Pulmonary artery endothelial cell (primary cell): ENCODE results near the gene ADAMTSL3. TPM values are rescaled to one million over a fixed set of nuclear protein-coding genes. Genes with fewer than 3 reads are reported as not detected.

ENCODE experiments used
- DNase-seq: peaks from one replicate; pipeline ENCODE4 v3.0.0-alpha.2; 2011; ENCODE audit warnings: low read depth, low spot score
- total RNA-seq: library from RNA; depleted of rRNA; stranded (reverse); fragments of >200 nt; gene quantifications from 2 replicates; pipeline ENCODE4 v1.2.3, GENCODE V29; 2014

Gene ADAMTSL3
- total RNA-seq, 1 donor from 2014 or later = not detected

- no peak for DNase-seq
Measured at GRCh38 chr15:83871808-83872559, 218.1 kb downstream of the ADAMTSL3 start.

- DNase-seq = no peak
Measured at GRCh38 chr15:83873966-83874365, 220.0 kb downstream of the ADAMTSL3 start.

GRCh38 chr15:83880529-83880928 is 226.6 kb downstream of the ADAMTSL3 start:
- no peak for DNase-seq

GRCh38 chr15:83881156-83881555 is 227.2 kb downstream of the ADAMTSL3 start:
- DNase-seq = no peak

DNA sequence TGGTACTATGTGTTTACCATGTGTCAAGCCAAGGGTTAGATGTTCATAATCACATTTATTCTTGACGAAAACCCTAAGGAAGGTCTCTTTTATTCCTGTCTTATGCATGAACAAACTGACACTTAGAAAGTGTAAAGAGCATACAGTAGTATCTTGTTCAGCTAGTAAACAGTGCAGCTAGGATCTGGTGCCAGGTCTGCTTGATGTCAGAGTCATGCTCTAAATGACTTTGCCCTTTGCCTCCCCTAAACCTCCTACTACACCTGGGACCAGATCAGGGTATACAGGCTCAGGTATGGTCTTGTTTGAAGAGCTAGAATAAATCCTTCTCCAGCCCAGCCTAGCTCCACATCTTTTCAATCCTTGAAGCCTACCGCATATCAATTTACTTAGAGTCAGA is 232.4 kb downstream of the ADAMTSL3 start:
- no peak for DNase-seq

GRCh38 chr15:83887404-83887803 is 233.5 kb downstream of the ADAMTSL3 start:
- no peak for DNase-seq

DNA sequence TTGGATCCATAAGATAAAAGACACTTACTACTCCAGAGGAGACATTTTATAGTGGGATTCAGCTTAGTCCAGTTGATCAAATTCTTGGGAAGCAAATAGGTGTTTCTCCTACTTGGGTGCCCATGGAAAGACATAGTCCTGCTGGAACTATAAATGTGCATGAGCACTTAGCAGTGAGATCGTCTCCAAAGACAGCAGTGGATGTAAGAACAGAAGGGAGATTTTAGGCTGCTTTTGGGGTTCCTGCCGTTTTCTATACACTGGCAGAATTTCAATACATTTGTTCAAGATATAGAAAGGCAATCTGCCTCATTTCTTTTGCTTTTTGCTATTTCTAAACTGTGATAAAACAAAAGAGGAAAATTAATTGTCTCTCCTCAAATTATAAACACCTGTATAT is 234.0 kb downstream of the ADAMTSL3 start:
- DNase-seq = no peak

GRCh38 chr15:83889995-83890394 is 236.1 kb downstream of the ADAMTSL3 start:
- DNase-seq = no peak

- peak; percentile 24 for DNase-seq
Measured at GRCh38 chr15:83890587-83890986, 236.7 kb downstream of the ADAMTSL3 start.

GRCh38 chr15:83892498-83892897 is 238.6 kb downstream of the ADAMTSL3 start:
- DNase-seq = no peak

DNA sequence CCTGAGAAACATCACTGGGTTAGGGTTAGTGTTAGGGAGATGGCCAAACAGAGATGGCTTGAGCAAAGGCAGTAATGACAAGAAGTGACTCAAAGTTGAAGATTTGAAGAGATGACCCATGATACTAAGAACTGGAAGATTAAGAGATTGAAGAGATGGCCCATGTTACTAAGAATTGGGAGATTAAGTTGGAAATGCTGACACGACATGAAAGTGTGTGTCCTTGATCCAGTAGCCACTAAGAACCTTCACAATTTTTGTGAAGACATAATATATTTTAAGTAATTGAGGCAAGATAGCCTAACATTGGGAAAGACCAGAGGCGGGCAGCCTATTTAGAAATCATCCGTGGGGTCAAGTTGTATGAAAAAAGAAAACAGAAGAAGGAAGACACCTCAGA is 239.4 kb downstream of the ADAMTSL3 start:
- DNase-seq = no peak

- DNase-seq = no peak
Measured at GRCh38 chr15:83897037-83897436, 243.1 kb downstream of the ADAMTSL3 start.

DNA sequence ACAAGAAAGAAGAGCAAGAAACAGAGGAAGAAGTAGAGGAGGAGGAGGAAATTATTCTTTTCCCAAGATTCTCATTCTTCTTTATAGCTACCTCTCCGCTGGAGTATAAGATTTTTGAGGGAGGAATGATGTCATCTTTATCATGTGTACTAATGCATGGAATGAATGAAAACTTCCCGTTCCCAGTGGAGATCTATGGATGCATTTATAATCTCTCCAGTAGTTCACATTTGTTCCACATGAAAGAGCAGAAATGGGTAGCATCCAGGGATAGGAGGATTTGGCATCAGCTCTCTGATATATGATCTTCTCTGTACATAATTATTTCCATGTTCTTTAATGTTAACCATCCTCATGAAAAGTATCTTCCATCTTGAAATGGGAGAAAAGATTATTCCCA is 244.4 kb downstream of the ADAMTSL3 start:
- no peak for DNase-seq

- DNase-seq = no peak
Measured at GRCh38 chr15:83899670-83900069, 245.7 kb downstream of the ADAMTSL3 start.

- no peak for DNase-seq
Measured at GRCh38 chr15:83904107-83905040, 250.5 kb downstream of the ADAMTSL3 start.

DNA sequence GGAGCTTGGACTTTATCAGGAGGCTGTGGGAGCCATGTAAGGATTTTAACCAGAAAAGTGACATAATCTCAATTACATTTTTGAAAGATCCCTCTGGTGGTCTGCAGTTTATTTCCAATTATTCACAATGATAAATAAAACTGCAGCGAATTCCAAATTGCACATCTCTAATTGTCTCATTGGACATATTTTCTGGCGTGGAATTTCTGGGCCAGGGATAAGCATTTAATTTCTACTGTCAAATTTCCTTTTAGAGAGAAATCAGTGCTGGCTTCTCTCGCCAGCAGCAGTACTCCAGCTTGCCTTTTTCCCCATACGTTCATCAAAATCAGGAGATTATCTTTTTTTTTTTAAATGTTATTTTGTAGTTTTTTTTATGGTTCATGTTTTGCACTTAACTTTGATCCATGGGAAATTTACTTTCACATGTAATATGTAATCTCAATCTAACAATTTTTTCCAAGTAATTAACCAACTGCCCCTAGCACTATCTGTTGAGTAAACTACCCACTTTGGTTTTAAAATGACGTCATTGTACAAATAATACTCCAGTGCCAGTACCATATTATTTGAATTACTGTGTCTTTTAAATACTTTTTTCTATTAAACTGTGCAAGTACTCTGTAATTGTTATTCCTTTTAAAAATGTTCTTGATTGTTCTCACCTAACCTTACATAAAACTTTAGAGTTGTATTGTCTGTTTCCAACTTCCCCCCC is 251.8 kb downstream of the ADAMTSL3 start:
- no peak for DNase-seq

DNA sequence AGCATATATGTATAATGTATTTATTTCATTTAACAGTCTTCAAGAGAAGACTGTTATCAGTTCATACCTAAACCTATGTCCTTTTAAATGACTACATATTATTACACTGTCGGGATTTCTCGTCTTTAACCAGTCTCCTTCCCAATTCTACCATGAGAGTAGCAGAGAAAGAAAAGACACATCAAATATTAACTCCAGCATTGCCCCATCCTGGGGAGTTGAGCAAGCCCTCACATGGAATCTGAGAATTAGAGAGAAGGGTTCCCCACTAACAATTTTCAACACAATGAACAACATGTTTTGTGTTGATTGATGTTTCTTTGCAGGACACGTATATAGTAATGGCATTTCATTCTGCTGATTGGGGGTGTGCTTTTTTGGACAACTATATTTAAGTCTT is 257.4 kb downstream of the ADAMTSL3 start:
- DNase-seq = no peak

DNA sequence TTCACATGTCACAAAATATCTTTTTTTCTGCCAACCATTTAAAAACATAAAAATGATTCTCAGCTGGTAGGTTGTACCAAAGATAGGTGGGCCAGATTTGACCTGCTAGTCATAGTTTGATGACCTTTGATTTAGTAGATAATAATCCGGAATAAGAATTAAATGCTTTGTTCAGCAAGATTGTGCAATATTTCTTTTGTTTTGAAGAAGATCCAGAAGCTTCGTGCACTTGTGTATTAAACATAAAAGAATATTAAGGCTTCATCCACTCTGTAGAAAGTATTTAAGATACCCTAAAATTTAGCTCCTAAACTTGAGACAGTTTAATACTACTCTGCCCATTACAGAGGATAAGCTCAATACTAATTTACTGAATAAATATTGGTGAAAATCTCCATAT is 258.4 kb downstream of the ADAMTSL3 start:
- DNase-seq = no peak

- DNase-seq = no peak
Measured at GRCh38 chr15:83913034-83913632, 259.2 kb downstream of the ADAMTSL3 start.

DNA sequence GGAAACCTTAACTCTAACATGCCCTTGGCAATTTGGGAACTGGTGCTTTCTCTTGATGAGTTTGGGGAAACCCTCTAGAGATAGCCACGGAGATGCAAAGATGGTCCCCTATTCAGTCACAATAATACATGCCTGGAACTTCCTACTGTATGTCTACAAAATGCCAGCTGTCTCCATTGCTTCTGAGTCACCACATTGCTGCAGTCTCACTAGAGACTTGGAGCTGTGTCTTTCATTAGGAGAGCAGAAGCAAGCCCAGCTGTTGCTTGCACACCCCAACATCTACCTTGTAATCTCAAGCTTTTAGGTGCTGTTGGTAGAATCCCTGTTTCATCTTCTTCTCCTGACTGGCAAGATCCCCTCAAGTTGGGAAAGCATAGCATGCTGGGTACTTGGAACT is 261.0 kb downstream of the ADAMTSL3 start:
- DNase-seq = no peak

GRCh38 chr15:83917432-83917831 is 263.5 kb downstream of the ADAMTSL3 start:
- DNase-seq = no peak
